ENCODE measurements around the gene KCNC4.

KCNC4 gene

GRCh38 chr1:110203021-110203661 lies 7.0 kb upstream of the KCNC4 start:
- Histone ChIP-seq H3K4me3 (ENCODE audit: extremely low read depth, insufficient read depth, low read length, poor library complexity, severe bottlenecking) (no peak overlapping the region), H3K4me1 (ENCODE audit: control insufficient read depth, insufficient read depth, low read length, poor library complexity, severe bottlenecking) (peaks cover 13% of the 10 kb centered on the region), H3K36me3 (ENCODE audit: control insufficient read depth, insufficient read depth, low read length) (no peaks in the 10 kb centered on the region), H3K9me3 (ENCODE audit: control insufficient read depth, low read length) (no peaks in the 10 kb centered on the region), H3K27ac (ENCODE audit: low read depth, low read length, severe bottlenecking) (no peak overlapping the region)
- WGBS, 2 experiments (ENCODE audit: insufficient coverage in 2 of 2): 17 to 38% methylated on average over 1 of the region's 6 CpGs

- H3K27ac ChIP-seq (ENCODE audit: low read depth, low read length, severe bottlenecking): no peak overlapping the region
- H3K4me1 ChIP-seq (ENCODE audit: control insufficient read depth, insufficient read depth, low read length, poor library complexity, severe bottlenecking): peaks cover 20% of the 10 kb centered on the region
- H3K36me3 ChIP-seq (ENCODE audit: control insufficient read depth, insufficient read depth, low read length): no peaks in the 10 kb centered on the region
- H3K4me3 ChIP-seq (ENCODE audit: extremely low read depth, insufficient read depth, low read length, poor library complexity, severe bottlenecking): no peak overlapping the region
- H3K9me3 ChIP-seq (ENCODE audit: control insufficient read depth, low read length): no peaks in the 10 kb centered on the region
- 88 to 94% methylated on average over 3 to 4 of the region's 4 CpGs for WGBS, 2 experiments (ENCODE audit: insufficient coverage in 2 of 2)
Observed at GRCh38 chr1:110205156-110205555, 5.0 kb upstream of the KCNC4 start.

GRCh38 chr1:110205591-110206155 lies 4.4 kb upstream of the KCNC4 start:
- WGBS, 2 experiments (ENCODE audit: insufficient coverage in 2 of 2): 86 to 97% methylated on average over 4 of the region's 6 CpGs
- Histone ChIP-seq H3K4me3 (ENCODE audit: extremely low read depth, insufficient read depth, low read length, poor library complexity, severe bottlenecking) (no peak overlapping the region), H3K27ac (ENCODE audit: low read depth, low read length, severe bottlenecking) (no peak overlapping the region), H3K9me3 (ENCODE audit: control insufficient read depth, low read length) (no peaks in the 10 kb centered on the region), H3K4me1 (ENCODE audit: control insufficient read depth, insufficient read depth, low read length, poor library complexity, severe bottlenecking) (peaks cover 20% of the 10 kb centered on the region), H3K36me3 (ENCODE audit: control insufficient read depth, insufficient read depth, low read length) (no peaks in the 10 kb centered on the region)

DNA sequence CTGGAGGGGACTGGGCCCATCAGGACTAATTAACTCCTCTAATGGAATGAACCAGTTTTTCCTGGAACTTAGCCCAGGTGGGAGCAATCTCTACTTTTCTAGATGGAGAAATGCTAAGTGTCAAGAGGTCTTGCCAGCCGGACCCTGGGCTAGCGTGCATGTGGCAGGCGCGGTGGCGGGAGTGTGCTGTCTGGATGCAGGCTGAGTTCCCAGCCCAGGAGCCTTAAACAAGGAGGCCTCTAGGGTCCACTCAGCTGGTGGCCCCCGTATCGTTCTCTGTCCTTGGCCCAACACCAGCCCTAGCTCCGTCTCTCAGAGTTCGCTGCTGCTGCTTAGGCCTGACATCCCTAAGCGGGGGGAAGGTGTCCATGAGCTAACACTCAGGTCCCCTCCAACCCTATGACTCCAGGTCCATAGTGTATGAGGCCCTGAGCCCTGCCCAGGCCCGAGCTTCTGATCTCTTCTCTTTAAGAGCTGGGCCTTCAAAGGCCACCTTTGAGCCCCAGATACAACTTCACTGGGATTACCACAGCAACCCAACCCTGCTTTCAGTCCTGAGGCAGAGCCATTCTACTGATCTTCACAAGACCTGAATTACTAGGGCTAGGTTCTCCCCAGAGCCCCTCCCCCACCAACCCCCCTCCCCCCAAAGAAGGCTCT lies 3.7 kb upstream of the KCNC4 start:
- no peak overlapping the region for H3K4me3 ChIP-seq (ENCODE audit: extremely low read depth, insufficient read depth, low read length, poor library complexity, severe bottlenecking)
- H3K9me3 ChIP-seq (ENCODE audit: control insufficient read depth, low read length): no peaks in the 10 kb centered on the region
- peaks cover 14% of the 10 kb centered on the region for H3K4me1 ChIP-seq (ENCODE audit: control insufficient read depth, insufficient read depth, low read length, poor library complexity, severe bottlenecking)
- H3K27ac ChIP-seq (ENCODE audit: low read depth, low read length, severe bottlenecking): no peak overlapping the region
- H3K36me3 ChIP-seq (ENCODE audit: control insufficient read depth, insufficient read depth, low read length): no peaks in the 10 kb centered on the region
- 91 to 92% methylated on average over 11 of the region's 11 CpGs for WGBS, 2 experiments (ENCODE audit: insufficient coverage in 2 of 2)

DNA sequence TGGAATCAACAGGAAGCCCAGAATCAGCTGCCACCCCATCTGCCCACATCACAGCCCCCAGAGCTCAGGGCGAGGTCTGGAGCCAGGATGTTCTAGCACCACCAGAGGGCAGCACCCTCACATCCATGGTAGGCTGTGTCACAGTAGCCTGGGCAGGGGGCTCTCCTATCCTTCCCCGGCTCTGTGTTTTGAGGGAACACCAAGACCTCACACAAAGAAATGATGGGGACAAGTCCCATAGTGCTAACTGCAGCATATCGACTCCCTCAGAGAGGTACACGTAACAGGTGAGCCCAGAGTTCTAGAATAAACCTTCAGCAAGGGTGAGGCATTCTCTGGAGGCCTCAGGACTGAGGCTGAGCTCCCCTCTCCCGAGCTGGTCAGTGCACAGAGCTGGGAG lies 2.3 kb upstream of the KCNC4 start:
- Histone ChIP-seq H3K4me1 (ENCODE audit: control insufficient read depth, insufficient read depth, low read length, poor library complexity, severe bottlenecking) (peaks cover 17% of the 10 kb centered on the region), H3K27ac (ENCODE audit: low read depth, low read length, severe bottlenecking) (no peak overlapping the region), H3K4me3 (ENCODE audit: extremely low read depth, insufficient read depth, low read length, poor library complexity, severe bottlenecking) (no peak overlapping the region), H3K36me3 (ENCODE audit: control insufficient read depth, insufficient read depth, low read length) (no peaks in the 10 kb centered on the region), H3K9me3 (ENCODE audit: control insufficient read depth, low read length) (no peaks in the 10 kb centered on the region)
- WGBS, 2 experiments (ENCODE audit: insufficient coverage in 2 of 2): 27 to 40% methylated on average over 3 to 5 of the region's 5 CpGs

- no peaks in the 10 kb centered on the region for H3K9me3 ChIP-seq (ENCODE audit: control insufficient read depth, low read length)
- peak overlapping the region; percentile 49 for H3K27ac ChIP-seq (ENCODE audit: low read depth, low read length, severe bottlenecking)
- no peaks in the 10 kb centered on the region for H3K36me3 ChIP-seq (ENCODE audit: control insufficient read depth, insufficient read depth, low read length)
- H3K4me3 ChIP-seq (ENCODE audit: extremely low read depth, insufficient read depth, low read length, poor library complexity, severe bottlenecking): peak overlapping the region; percentile 58
- WGBS, 2 experiments (ENCODE audit: insufficient coverage in 2 of 2): 65 to 73% methylated on average over 2 to 4 of the region's 7 CpGs
- H3K4me1 ChIP-seq (ENCODE audit: control insufficient read depth, insufficient read depth, low read length, poor library complexity, severe bottlenecking): peaks cover 11% of the 10 kb centered on the region
Observed at GRCh38 chr1:110208916-110209645, 1.0 kb upstream of the KCNC4 start.

GRCh38 chr1:110210604-110211495 lies 736 bp downstream of the KCNC4 start:
- no peak overlapping the region for H3K27ac ChIP-seq (ENCODE audit: low read depth, low read length, severe bottlenecking)
- WGBS, 2 experiments (ENCODE audit: insufficient coverage in 2 of 2): 0 to 1% methylated on average over 63 to 89 of the region's 101 CpGs
- H3K36me3 ChIP-seq (ENCODE audit: control insufficient read depth, insufficient read depth, low read length): no peaks in the 10 kb centered on the region
- H3K4me3 ChIP-seq (ENCODE audit: extremely low read depth, insufficient read depth, low read length, poor library complexity, severe bottlenecking): peak overlapping the region; percentile 58
- H3K4me1 ChIP-seq (ENCODE audit: control insufficient read depth, insufficient read depth, low read length, poor library complexity, severe bottlenecking): peaks cover 13% of the 10 kb centered on the region
- no peaks in the 10 kb centered on the region for H3K9me3 ChIP-seq (ENCODE audit: control insufficient read depth, low read length)

GRCh38 chr1:110211496-110212168 lies 1.5 kb downstream of the KCNC4 start:
- no peaks in the 10 kb centered on the region for H3K9me3 ChIP-seq (ENCODE audit: control insufficient read depth, low read length)
- no peak overlapping the region for H3K27ac ChIP-seq (ENCODE audit: low read depth, low read length, severe bottlenecking)
- peak overlapping the region; percentile 58 for H3K4me3 ChIP-seq (ENCODE audit: extremely low read depth, insufficient read depth, low read length, poor library complexity, severe bottlenecking)
- 4 to 6% methylated on average over 76 to 81 of the region's 81 CpGs for WGBS, 2 experiments (ENCODE audit: insufficient coverage in 2 of 2)
- H3K4me1 ChIP-seq (ENCODE audit: control insufficient read depth, insufficient read depth, low read length, poor library complexity, severe bottlenecking): peaks cover 13% of the 10 kb centered on the region
- no peaks in the 10 kb centered on the region for H3K36me3 ChIP-seq (ENCODE audit: control insufficient read depth, insufficient read depth, low read length)

- H3K4me3 ChIP-seq (ENCODE audit: extremely low read depth, insufficient read depth, low read length, poor library complexity, severe bottlenecking): peak overlapping the region; percentile 58
- H3K4me1 ChIP-seq (ENCODE audit: control insufficient read depth, insufficient read depth, low read length, poor library complexity, severe bottlenecking): peaks cover 13% of the 10 kb centered on the region
- H3K36me3 ChIP-seq (ENCODE audit: control insufficient read depth, insufficient read depth, low read length): no peaks in the 10 kb centered on the region
- no peak overlapping the region for H3K27ac ChIP-seq (ENCODE audit: low read depth, low read length, severe bottlenecking)
- 37 to 39% methylated on average over 7 to 10 of the region's 20 CpGs for WGBS, 2 experiments (ENCODE audit: insufficient coverage in 2 of 2)
- no peaks in the 10 kb centered on the region for H3K9me3 ChIP-seq (ENCODE audit: control insufficient read depth, low read length)
Observed at GRCh38 chr1:110212169-110213142, 2.3 kb downstream of the KCNC4 start.
